Globus pallidus (tissue), 1 donor: ENCODE measurements around the gene S100Z.

Experiments
- DNase-seq: peaks from one replicate; pipeline ENCODE4 v3.0.0-alpha.2; 2015; ENCODE audit warnings: low spot score

The S100Z gene

DNA sequence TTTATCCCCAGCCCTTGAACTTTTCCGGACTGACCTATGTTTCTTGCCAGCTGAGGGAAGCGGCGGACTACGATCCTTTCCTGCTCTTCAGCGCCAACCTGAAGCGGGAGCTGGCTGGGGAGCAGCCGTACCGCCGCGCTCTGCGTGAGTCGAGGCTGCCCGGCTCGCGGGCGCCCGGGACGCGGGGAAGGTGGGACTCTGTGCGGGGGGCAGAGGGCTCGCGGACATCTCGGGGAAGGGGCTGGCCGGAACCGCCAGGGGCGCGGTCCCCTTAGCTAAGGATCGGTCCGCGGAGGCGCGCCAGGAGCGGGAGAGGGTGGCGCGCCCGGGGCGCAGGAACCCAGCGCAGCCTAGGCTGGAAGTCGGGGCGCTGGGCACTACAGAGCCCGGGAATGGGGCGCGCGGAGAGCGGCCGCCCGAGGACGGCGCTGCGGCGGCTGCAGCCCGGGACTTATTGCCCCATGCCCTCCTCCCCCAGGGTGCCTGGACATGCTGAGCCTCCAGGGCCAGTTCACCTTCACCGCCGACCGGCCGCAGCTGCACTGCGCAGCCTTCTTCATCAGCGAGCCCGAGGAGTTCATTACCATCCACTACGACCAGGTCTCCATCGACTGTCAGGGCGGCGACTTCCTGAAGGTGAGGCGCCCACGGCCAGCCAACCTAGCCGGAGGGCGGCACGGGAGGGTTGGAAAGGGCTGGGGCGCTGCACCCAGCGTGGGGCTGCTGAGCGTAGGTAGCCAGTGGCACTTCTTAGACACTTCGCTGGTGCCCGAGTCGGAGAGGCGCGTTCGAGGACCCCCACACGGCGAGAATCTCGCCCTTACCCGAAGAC is 104.0 kb downstream of the S100Z start:
- DNase-seq = no peak

DNA sequence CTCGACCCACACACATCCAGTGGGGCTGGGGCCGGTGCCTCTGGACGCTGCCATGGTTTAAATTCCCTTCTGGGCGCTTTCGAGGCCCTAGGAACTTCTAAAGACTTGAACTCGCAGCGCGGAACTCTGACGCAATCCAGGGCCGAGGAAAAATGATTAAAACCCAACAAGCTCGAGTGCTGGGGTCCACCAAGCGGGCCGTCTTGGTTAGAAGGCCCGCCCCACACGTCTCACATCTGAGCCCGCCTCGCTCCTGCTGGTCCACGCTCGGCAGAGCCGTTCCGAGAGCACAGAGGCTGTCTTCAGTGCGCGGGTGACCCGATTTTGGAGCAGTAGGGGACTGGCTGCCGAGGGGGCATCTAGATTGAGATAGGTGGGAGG is 104.6 kb downstream of the S100Z start:
- DNase-seq = no peak

GRCh38 chr5:76956033-76956432 is 106.2 kb downstream of the S100Z start:
- no peak for DNase-seq

GRCh38 chr5:76958991-76959767 is 109.4 kb downstream of the S100Z start:
- DNase-seq = no peak

- DNase-seq = no peak
Observed at GRCh38 chr5:76960004-76960625, 110.3 kb downstream of the S100Z start.

- DNase-seq = no peak
Observed at GRCh38 chr5:76964060-76964459, 114.2 kb downstream of the S100Z start.
